ENCODE measurements around the gene ZNF641.
"Not testable (repeated sequence)": the region's sequence is repeated elsewhere in the genome, so short reads cannot be mapped to it uniquely, and the experiment has no call there.

ZNF641 gene

GRCh38 chr12:48336061-48336460 lies 14.7 kb downstream of the ZNF641 start:
- Histone ChIP-seq H3K36me3 (replicated peaks in 1 of 2; ENCODE audit: control insufficient read depth in 2 of 2, insufficient read depth in 2 of 2, low read length in 2 of 2) (peaks cover 0 to 12% of the 10 kb centered on the region in 2 donors), H2BK5ac (ENCODE audit: low read length) (no peak overlapping the region)

GRCh38 chr12:48334808-48335207 lies 15.9 kb downstream of the ZNF641 start:
- H2BK120ac ChIP-seq (ENCODE audit: low read depth, low read length), result no peak overlapping the region
- H3K4me1 ChIP-seq (ENCODE audit: control insufficient read depth in 2 of 2, insufficient read depth in 1 of 2, low read depth in 1 of 2, low read length in 2 of 2), result no peaks in the 10 kb centered on the region
- H3K4me3 ChIP-seq (ENCODE audit: low read length in 2 of 2), result no peak overlapping the region
- H4K91ac ChIP-seq (ENCODE audit: low read depth, low read length, poor library complexity), result no peak overlapping the region
- no peak overlapping the region for H2BK12ac ChIP-seq (ENCODE audit: low read length)
- DNase-seq (ENCODE audit: low spot score), result no peak
- no peak overlapping the region for H2AFZ ChIP-seq (ENCODE audit: low read length)
- H2BK5ac ChIP-seq (ENCODE audit: low read length), result no peak overlapping the region
- H3K27me3 ChIP-seq (ENCODE audit: control insufficient read depth in 3 of 3, insufficient read depth in 3 of 3, low read depth in 1 of 3, low read length in 3 of 3), result no peaks in the 10 kb centered on the region
- H3K18ac ChIP-seq (ENCODE audit: low read length), result no peak overlapping the region
- no peak overlapping the region for H2AK5ac ChIP-seq (ENCODE audit: low read depth, low read length)
- WGBS, 2 donors (ENCODE audit: extremely low coverage in 2 of 2, insufficient read length in 2 of 2, insufficient replicate concordance in 1 of 2), result no CpG with 5 or more reads among the region's 5 CpGs
- no peak overlapping the region for H3K23ac ChIP-seq (ENCODE audit: low read depth, low read length, poor library complexity)
- H3K4me2 ChIP-seq (ENCODE audit: insufficient read depth, low read length, poor library complexity, severe bottlenecking), result no peak overlapping the region
- no peaks in the 10 kb centered on the region for H3K9me3 ChIP-seq (replicated peaks in 1 of 2; ENCODE audit: control insufficient read depth in 2 of 2, insufficient read depth in 1 of 2, low read depth in 1 of 2, low read length in 2 of 2)
- no peak overlapping the region for H3K9ac ChIP-seq (ENCODE audit: low read depth, low read length, poor library complexity)
- no peak overlapping the region for H2BK15ac ChIP-seq (ENCODE audit: low read length)
- peaks cover 0 to under 1% of the 10 kb centered on the region in 2 donors for H3K36me3 ChIP-seq (replicated peaks in 1 of 2; ENCODE audit: control insufficient read depth in 2 of 2, insufficient read depth in 2 of 2, low read length in 2 of 2)
- no peaks in the 10 kb centered on the region for H3K79me1 ChIP-seq (ENCODE audit: low read depth, low read length)
- no peak overlapping the region for H3K27ac ChIP-seq (replicated peaks; ENCODE audit: low read length)
- no peak overlapping the region for H3K4ac ChIP-seq (ENCODE audit: low read length)
- no peak overlapping the region for H4K8ac ChIP-seq (ENCODE audit: low read depth, low read length)
- no peak overlapping the region for H3K14ac ChIP-seq (ENCODE audit: low read length)

More at GRCh38 chr12:48336061-48336460, 14.7 kb downstream of the ZNF641 start:
- no peak overlapping the region for H2BK15ac ChIP-seq (ENCODE audit: low read length)
- no peak overlapping the region for H3K23ac ChIP-seq (ENCODE audit: low read depth, low read length, poor library complexity)
- no peak overlapping the region for H4K91ac ChIP-seq (ENCODE audit: low read depth, low read length, poor library complexity)
- H2AFZ ChIP-seq (ENCODE audit: low read length), result no peak overlapping the region
- no peak overlapping the region for H3K9ac ChIP-seq (ENCODE audit: low read depth, low read length, poor library complexity)
- no peak for DNase-seq (ENCODE audit: low spot score)
- H4K8ac ChIP-seq (ENCODE audit: low read depth, low read length), result no peak overlapping the region
- H3K14ac ChIP-seq (ENCODE audit: low read length), result no peak overlapping the region
- no peak overlapping the region for H2AK5ac ChIP-seq (ENCODE audit: low read depth, low read length)
- H3K27ac ChIP-seq (replicated peaks; ENCODE audit: low read length), result no peak overlapping the region
- H2BK120ac ChIP-seq (ENCODE audit: low read depth, low read length), result no peak overlapping the region
- H2BK12ac ChIP-seq (ENCODE audit: low read length), result no peak overlapping the region
- no peaks in the 10 kb centered on the region for H3K4me1 ChIP-seq (ENCODE audit: control insufficient read depth in 2 of 2, insufficient read depth in 1 of 2, low read depth in 1 of 2, low read length in 2 of 2)
- no peak overlapping the region for H3K4me2 ChIP-seq (ENCODE audit: insufficient read depth, low read length, poor library complexity, severe bottlenecking)
- H3K4me3 ChIP-seq (ENCODE audit: low read length in 2 of 2), result no peak overlapping the region
- no peaks in the 10 kb centered on the region for H3K9me3 ChIP-seq (replicated peaks in 1 of 2; ENCODE audit: control insufficient read depth in 2 of 2, insufficient read depth in 1 of 2, low read depth in 1 of 2, low read length in 2 of 2)
- H3K4ac ChIP-seq (ENCODE audit: low read length), result no peak overlapping the region
- H3K79me1 ChIP-seq (ENCODE audit: low read depth, low read length), result no peaks in the 10 kb centered on the region
- WGBS, 2 donors (ENCODE audit: extremely low coverage in 2 of 2, insufficient read length in 2 of 2, insufficient replicate concordance in 1 of 2), result no CpG with 5 or more reads among the region's 2 CpGs
- no peak overlapping the region for H3K18ac ChIP-seq (ENCODE audit: low read length)
- no peaks in the 10 kb centered on the region for H3K27me3 ChIP-seq (ENCODE audit: control insufficient read depth in 3 of 3, insufficient read depth in 3 of 3, low read depth in 1 of 3, low read length in 3 of 3)

- not testable (repeated sequence) for H2AFZ ChIP-seq (ENCODE audit: low read length); H4K8ac ChIP-seq (ENCODE audit: low read depth, low read length); H3K4me3 ChIP-seq (ENCODE audit: low read length in 2 of 2); H2BK12ac ChIP-seq (ENCODE audit: low read length); H3K4me1 ChIP-seq (ENCODE audit: control insufficient read depth in 2 of 2, insufficient read depth in 1 of 2, low read depth in 1 of 2, low read length in 2 of 2); H3K4ac ChIP-seq (ENCODE audit: low read length); H3K9ac ChIP-seq (ENCODE audit: low read depth, low read length, poor library complexity); H3K27me3 ChIP-seq (ENCODE audit: control insufficient read depth in 3 of 3, insufficient read depth in 3 of 3, low read depth in 1 of 3, low read length in 3 of 3); H4K91ac ChIP-seq (ENCODE audit: low read depth, low read length, poor library complexity); H3K23ac ChIP-seq (ENCODE audit: low read depth, low read length, poor library complexity); H2AK5ac ChIP-seq (ENCODE audit: low read depth, low read length); H3K9me3 ChIP-seq (replicated peaks in 1 of 2; ENCODE audit: control insufficient read depth in 2 of 2, insufficient read depth in 1 of 2, low read depth in 1 of 2, low read length in 2 of 2); H3K4me2 ChIP-seq (ENCODE audit: insufficient read depth, low read length, poor library complexity, severe bottlenecking); H3K79me1 ChIP-seq (ENCODE audit: low read depth, low read length); H2BK120ac ChIP-seq (ENCODE audit: low read depth, low read length); H2BK15ac ChIP-seq (ENCODE audit: low read length); H2BK5ac ChIP-seq (ENCODE audit: low read length); H3K18ac ChIP-seq (ENCODE audit: low read length); H3K27ac ChIP-seq (replicated peaks; ENCODE audit: low read length); H3K14ac ChIP-seq (ENCODE audit: low read length); DNase-seq (ENCODE audit: low spot score); H3K36me3 ChIP-seq (replicated peaks in 1 of 2; ENCODE audit: control insufficient read depth in 2 of 2, insufficient read depth in 2 of 2, low read length in 2 of 2)
- no CpG with 5 or more reads among the region's 26 CpGs for WGBS, 2 donors (ENCODE audit: extremely low coverage in 2 of 2, insufficient read length in 2 of 2, insufficient replicate concordance in 1 of 2)
These were observed 17.0 kb downstream of the ZNF641 start for GRCh38 chr12:48333680-48334079.

GRCh38 chr12:48331399-48331798 lies 19.3 kb downstream of the ZNF641 start:
- Histone ChIP-seq H3K9me3 (replicated peaks in 1 of 2; ENCODE audit: control insufficient read depth in 2 of 2, insufficient read depth in 1 of 2, low read depth in 1 of 2, low read length in 2 of 2) (peaks cover 2 to 4% of the 10 kb centered on the region in 2 donors), H3K23ac (ENCODE audit: low read depth, low read length, poor library complexity) (no peak overlapping the region), H3K79me1 (ENCODE audit: low read depth, low read length) (no peaks in the 10 kb centered on the region), H3K4ac (ENCODE audit: low read length) (no peak overlapping the region), H3K9ac (ENCODE audit: low read depth, low read length, poor library complexity) (no peak overlapping the region), H3K27ac (replicated peaks; ENCODE audit: low read length) (no peak overlapping the region), H2AFZ (ENCODE audit: low read length) (no peak overlapping the region), H4K91ac (ENCODE audit: low read depth, low read length, poor library complexity) (no peak overlapping the region), H3K36me3 (replicated peaks in 1 of 2; ENCODE audit: control insufficient read depth in 2 of 2, insufficient read depth in 2 of 2, low read length in 2 of 2) (no peaks in the 10 kb centered on the region), H2BK15ac (ENCODE audit: low read length) (no peak overlapping the region), H2BK120ac (ENCODE audit: low read depth, low read length) (no peak overlapping the region), H3K27me3 (ENCODE audit: control insufficient read depth in 3 of 3, insufficient read depth in 3 of 3, low read depth in 1 of 3, low read length in 3 of 3) (no peaks in the 10 kb centered on the region), H3K4me2 (ENCODE audit: insufficient read depth, low read length, poor library complexity, severe bottlenecking) (no peak overlapping the region), H2BK5ac (ENCODE audit: low read length) (no peak overlapping the region), H3K4me1 (ENCODE audit: control insufficient read depth in 2 of 2, insufficient read depth in 1 of 2, low read depth in 1 of 2, low read length in 2 of 2) (no peaks in the 10 kb centered on the region), H2AK5ac (ENCODE audit: low read depth, low read length) (no peak overlapping the region), H3K14ac (ENCODE audit: low read length) (no peak overlapping the region), H3K4me3 (ENCODE audit: low read length in 2 of 2) (no peak overlapping the region), H4K8ac (ENCODE audit: low read depth, low read length) (no peak overlapping the region), H3K18ac (ENCODE audit: low read length) (no peak overlapping the region), H2BK12ac (ENCODE audit: low read length) (no peak overlapping the region)
- no CpG with 5 or more reads among the region's 2 CpGs for WGBS, 2 donors (ENCODE audit: extremely low coverage in 2 of 2, insufficient read length in 2 of 2, insufficient replicate concordance in 1 of 2)
- no peak for DNase-seq (ENCODE audit: low spot score)
